Pancreas (tissue), 10 donors: ENCODE data around the gene CDH4. TPM values are rescaled to one million over a fixed set of nuclear protein-coding genes. Genes with fewer than 3 reads are reported as not detected.

Experiments
- ATAC-seq, 4 donors: fragments of 200-7000 bp; cut with Tn5 transposase; one replicate each; pipeline versions ENCODE4 v1.8.0 to v1.9.1; 2020; ENCODE audit warnings: mild to moderate bottlenecking in 4 of 4, moderate library complexity in 4 of 4
- DNase-seq, 6 donors: peaks; one replicate each; pipeline ENCODE4 v3.0.0-alpha.2; 2020
- FAIRE-seq: peaks from 2 replicates; lab custom pipeline; 2012; peaks lifted over from hg19 to GRCh38; lab: Jason Lieb, UNC
- H3K27ac ChIP-seq, 4 donors: fragments of 200-600 bp; sonication (generic); 1 replicate in 3 of 4; 2 replicates in 1 of 4; pipeline versions ENCODE4 v1.5.0 to v1.8.0; 2020
- H3K27me3 ChIP-seq, 4 donors: fragments of 200-600 bp; one replicate each; pipeline ENCODE4 v1.8.0; 2021
- H3K36me3 ChIP-seq, 3 donors: fragments of 200-600 bp; sonication (generic) in 1 of 3; one replicate each; pipeline versions ENCODE4 v1.5.0 to v1.8.0; 2020 to 2021
- H3K4me1 ChIP-seq, 3 donors: fragments of 200-600 bp; one replicate each; pipeline ENCODE4 v1.8.0; 2021
- H3K4me3 ChIP-seq, 4 donors: fragments of 200-600 bp; sonication (generic) in 2 of 4; one replicate each; pipeline versions ENCODE4 v1.5.0 to v1.8.0; 2020 to 2021
- H3K9me3 ChIP-seq, 4 donors: fragments of 200-600 bp; one replicate each; pipeline ENCODE4 v1.8.0; 2021
- CTCF ChIP-seq, 4 donors: fragments of 200-600 bp; sonication (generic) in 3 of 4; IDR thresholded peaks; one replicate each; pipeline versions ENCODE4 v1.5.0 to v1.8.0; 2021; ENCODE audit warnings: antibody characterized with exemption in 4 of 4
- WGBS, 2 donors: extraction: QIAGEN DNeasy Blood & Tissue Kit; methylation state at CpG; one replicate each; pipeline ENCODE4 v1.1.7; 2013; 5-methylcytosine and 5-hydroxymethylcytosine counted together
- intact Hi-C, 3 donors: fragments of 100-400 bp; cut with DNase I; formaldehyde crosslinking; loops; one replicate each; pipeline versions ENCODE4 v1.11.1 to v1.14.2; 2022
- polyA plus RNA-seq, 2 donors: library from polyadenylated mRNA; stranded (reverse); fragments of 200-250 nt; gene quantifications; one replicate each; pipeline ENCODE4 v1.2.3, GENCODE V29; 2013
- total RNA-seq, 6 donors: library from RNA; stranded (reverse); fragmentation: NEBNext Ultra II Directional in 4 of 6; extraction: Animal tissue kit (Norgen Biotek cat#: 25700) in 4 of 6; gene quantifications; one replicate each; pipeline versions ENCODE4 v1.2.1 to v1.2.4, GENCODE V29; 2021 to 2023
- donor health status: healthy with polysubstance abuse.
- donor health status: DM: no; HTN: no; CAD: no; lungs with moderate emphysema.
- donor health status: DM: no; HTN: no; CAD: no.
- donor health status: control.
- donor health status: control.
- donor health status: Bipolar disorder and iron deficiency.
- donor health status: DM: yes; HTN: yes; CAD: no.
- donor health status: DM: no; HTN: no; CAD: no.
- donor health status: DM: no; HTN: no; CAD: no.
- donor health status: DM: yes; HTN: yes; CAD: no.

Gene CDH4
- total and polyA plus RNA-seq, 8 donors: 0.04 to 1.4 (median 0.27) TPM

GRCh38 chr20:61712688-61713087 lies 460.6 kb downstream of the CDH4 start:
- H3K27me3 ChIP-seq: no peaks in the 10 kb centered on the region
- DNase-seq (no peak), FAIRE-seq (no peak), ATAC-seq (no peak)
- no peak for TF ChIP-seq CTCF (IDR thresholded peaks at IDR 0.05)
- intact Hi-C loops: no loop called here
- WGBS, 2 donors: 34 to 54% methylated on average over 9 of the region's 9 CpGs
- no peaks in the 10 kb centered on the region for H3K4me1 ChIP-seq
- H3K4me3 ChIP-seq: no peak overlapping the region
- H3K36me3 ChIP-seq: no peaks in the 10 kb centered on the region
- no peaks in the 10 kb centered on the region for H3K9me3 ChIP-seq
- H3K27ac ChIP-seq: no peak overlapping the region

GRCh38 chr20:61718361-61719005 lies 466.4 kb downstream of the CDH4 start:
- ATAC-seq (peak; percentile 18 to 83 (median 69)), FAIRE-seq (no peak), DNase-seq (peak in 4 of 6 donors; percentile 31 to 72 (median 60))
- WGBS, 2 donors: 36 to 40% methylated on average over 11 of the region's 11 CpGs
- no peak overlapping the region for H3K4me3 ChIP-seq
- no peaks in the 10 kb centered on the region for H3K4me1 ChIP-seq
- H3K27ac ChIP-seq: no peak overlapping the region
- no peak for TF ChIP-seq CTCF (IDR thresholded peaks at IDR 0.05)
- H3K36me3 ChIP-seq: no peaks in the 10 kb centered on the region
- intact Hi-C loops: no loop called here
- no peaks in the 10 kb centered on the region for H3K9me3 ChIP-seq
- H3K27me3 ChIP-seq: no peaks in the 10 kb centered on the region

GRCh38 chr20:61719691-61720347 lies 467.8 kb downstream of the CDH4 start:
- FAIRE-seq: no peak
- H3K27ac ChIP-seq: no peak overlapping the region
- H3K4me3 ChIP-seq: no peak overlapping the region
- intact Hi-C loops: no loop called here
- no peaks in the 10 kb centered on the region for H3K9me3 ChIP-seq
- H3K36me3 ChIP-seq: no peaks in the 10 kb centered on the region
- no peaks in the 10 kb centered on the region for H3K27me3 ChIP-seq
- no peak for ATAC-seq
- no peaks in the 10 kb centered on the region for H3K4me1 ChIP-seq
- no peak for TF ChIP-seq CTCF (IDR thresholded peaks at IDR 0.05)
- no peak for DNase-seq
- WGBS, 2 donors: 32 to 34% methylated on average over 25 of the region's 25 CpGs

DNA sequence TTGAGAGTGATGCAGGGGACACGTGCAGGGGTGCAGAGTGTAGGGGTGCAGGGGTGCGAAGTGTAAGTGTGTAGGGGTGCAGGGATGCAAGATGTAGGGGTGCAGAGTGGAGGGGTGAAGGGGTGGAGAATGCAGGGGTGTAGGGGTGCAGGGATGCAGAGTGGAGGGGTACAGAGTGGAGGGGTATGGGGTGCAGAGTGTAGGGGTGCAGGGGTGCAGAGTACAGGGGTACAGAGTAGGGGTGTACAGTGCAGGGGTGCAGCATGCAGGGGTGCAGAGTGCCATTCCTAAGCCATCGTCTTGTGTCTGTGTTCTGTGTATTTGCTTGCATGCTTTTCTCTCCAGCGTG lies 468.3 kb downstream of the CDH4 start:
- intact Hi-C loops: no loop called here
- no peak for FAIRE-seq
- ATAC-seq: no peak

More for the DNA sequence above, 468.3 kb downstream of the CDH4 start:
- WGBS, 2 donors: 35 to 46% methylated on average over 4 of the region's 4 CpGs
- Histone ChIP-seq H3K27me3 (no peaks in the 10 kb centered on the region), H3K4me1 (no peaks in the 10 kb centered on the region), H3K4me3 (no peak overlapping the region), H3K27ac (no peak overlapping the region), H3K36me3 (no peaks in the 10 kb centered on the region), H3K9me3 (no peaks in the 10 kb centered on the region)
- no peak for TF ChIP-seq CTCF (IDR thresholded peaks at IDR 0.05)
- DNase-seq: no peak
